ENCODE data around the gene WWOX.

GRCh38 chr16:78259873-78260272 is 160.4 kb downstream of the WWOX start:
- TF ChIP-seq CTCF (IDR thresholded peaks at IDR 0.05 in 8 of 11, conservative IDR thresholded peaks at IDR 0.05 in 3 of 11) (no peak), POLR2AphosphoS5 (IDR thresholded peaks at IDR 0.05) (no peak)
